H1 (cell line): ENCODE results near the gene NOC4L. TPM values are rescaled to one million over a fixed set of nuclear protein-coding genes. Genes with fewer than 3 reads are reported as not detected.

Experiments
- CTCF ChIA-PET: fragments of 300-600 bp; sonication (Branson Sonifier 250); formaldehyde crosslinking; loops from one replicate; lab custom pipeline; 2021; ENCODE audit not compliant: partially characterized antibody; lab: Charles Lee
- POLR2A ChIA-PET: fragments of 300-600 bp; sonication (Branson Sonifier 250); formaldehyde crosslinking; loops from one replicate; lab custom pipeline; 2021; ENCODE audit warnings: inconsistent platforms; ENCODE audit not compliant: partially characterized antibody; lab: Charles Lee
- DNase-seq, 2 experiments: peaks; one replicate each; pipeline versions ENCODE4 v3.0.0 to v3.0.0-alpha.2; 2010 to 2022; ENCODE audit warnings: low spot score in 2 of 2, low read depth in 1 of 2, mixed read lengths in 1 of 2
- FAIRE-seq: peaks from 2 replicates; lab custom pipeline; 2011; peaks lifted over from hg19 to GRCh38; lab: Jason Lieb, UNC
- H2AFZ ChIP-seq: 2 replicates; pipeline ENCODE4 v1.8.1; 2012; ENCODE audit warnings: low read length, inconsistent platforms
- H2AK5ac ChIP-seq: 2 replicates; pipeline ENCODE4 v1.6.1; 2013; ENCODE audit warnings: low read depth, low read length
- H2BK120ac ChIP-seq: replicated peaks from 2 replicates; pipeline ENCODE3; 2013; ENCODE audit warnings: low read depth, low read length, inconsistent platforms
- H2BK12ac ChIP-seq: 2 replicates; pipeline ENCODE4 v1.6.1; 2013; ENCODE audit warnings: low read depth, low read length
- H2BK15ac ChIP-seq: 2 replicates; pipeline ENCODE4 v1.6.1; 2013; ENCODE audit warnings: low read length
- H2BK20ac ChIP-seq: 2 replicates; pipeline ENCODE4 v1.6.1; 2013; ENCODE audit warnings: low read length
- H2BK5ac ChIP-seq: 2 replicates; pipeline ENCODE4 v1.6.1; 2013; ENCODE audit warnings: low read depth, low read length
- H3K14ac ChIP-seq: 2 replicates; pipeline ENCODE4 v1.6.1; 2013; ENCODE audit warnings: inconsistent platforms; ENCODE audit not compliant: insufficient read length
- H3K18ac ChIP-seq: 2 replicates; pipeline ENCODE4 v1.6.1; 2013; ENCODE audit warnings: low read length; ENCODE audit errors: extremely low read depth
- H3K23ac ChIP-seq: 2 replicates; pipeline ENCODE4 v1.6.1; 2013; ENCODE audit warnings: inconsistent platforms; ENCODE audit not compliant: insufficient read length
- H3K23me2 ChIP-seq: 2 replicates; pipeline ENCODE4 v1.6.1; 2013; ENCODE audit warnings: low read depth, low read length
- H3K27ac ChIP-seq: 2 replicates; pipeline ENCODE4 v1.6.1; 2011; ENCODE audit warnings: low read depth, low read length, inconsistent platforms
- H3K27me3 ChIP-seq, 4 experiments: replicated peaks in 1 of 4; 1 replicate in 1 of 4; 2 replicates in 3 of 4; pipeline versions ENCODE4 v1.6.1 to v1.8.1; 2011 to 2013; ENCODE audit warnings: low read length in 3 of 4, mild to moderate bottlenecking in 3 of 4, inconsistent platforms in 2 of 4, mixed read lengths in 2 of 4, moderate library complexity in 1 of 4; ENCODE audit not compliant: control insufficient read depth in 3 of 4, insufficient read depth in 3 of 4; ENCODE audit errors: extremely low read depth in 1 of 4
- H3K36me3 ChIP-seq, 4 experiments: 2 replicates each; pipeline versions ENCODE4 v1.6.1 to v1.8.1; 2011 to 2013; ENCODE audit warnings: mild to moderate bottlenecking in 4 of 4, low read length in 3 of 4, moderate library complexity in 2 of 4, control low read depth in 1 of 4, inconsistent platforms in 1 of 4; ENCODE audit not compliant: insufficient read depth in 4 of 4, control insufficient read depth in 2 of 4
- H3K4ac ChIP-seq: replicated peaks from 2 replicates; pipeline ENCODE3; 2013; ENCODE audit warnings: low read length, low read depth, mixed read lengths, inconsistent platforms; ENCODE audit not compliant: insufficient read length
- H3K4me1 ChIP-seq, 4 experiments: replicated peaks in 1 of 4; 1 replicate in 1 of 4; 2 replicates in 3 of 4; pipeline versions ENCODE4 v1.6.1 to v1.8.1; 2011 to 2013; ENCODE audit warnings: low read length in 3 of 4, inconsistent platforms in 2 of 4, mixed read lengths in 1 of 4; ENCODE audit not compliant: insufficient read depth in 4 of 4, control insufficient read depth in 3 of 4
- H3K4me2 ChIP-seq, 2 experiments: 2 replicates each; pipeline versions ENCODE4 v1.6.1 to v1.8.1; 2011 to 2013; ENCODE audit warnings: low read depth in 2 of 2, low read length in 2 of 2, control low read depth in 1 of 2, inconsistent platforms in 1 of 2, mild to moderate bottlenecking in 1 of 2; ENCODE audit not compliant: insufficient read depth in 1 of 2
- H3K4me3 ChIP-seq, 4 experiments: fragments of 200-600, 300-600 bp in 1 of 4; sonication (generic), shearing (Covaris generic), sonication (Bioruptor Twin) in 1 of 4; 2 replicates each; pipeline versions ENCODE4 v1.5.1 to v1.8.1; 2011 to 2016; ENCODE audit warnings: low read length in 4 of 4, low read depth in 3 of 4, control low read depth in 2 of 4, inconsistent platforms in 2 of 4, mild to moderate bottlenecking in 2 of 4, mixed read lengths in 1 of 4, moderate library complexity in 1 of 4; ENCODE audit not compliant: insufficient read depth in 2 of 4; ENCODE audit errors: extremely low read depth in 1 of 4
- H3K56ac ChIP-seq: replicated peaks from 2 replicates; pipeline ENCODE3; 2013; ENCODE audit warnings: low read depth, mild to moderate bottlenecking, mixed read lengths, low read length, inconsistent platforms; ENCODE audit not compliant: insufficient read length
- H3K79me1 ChIP-seq: 2 replicates; pipeline ENCODE4 v1.6.1; 2013; ENCODE audit warnings: low read depth, low read length, control low read depth
- H3K79me2 ChIP-seq, 2 experiments: 2 replicates each; pipeline versions ENCODE4 v1.6.1 to v1.8.1; 2012 to 2013; ENCODE audit warnings: low read length in 2 of 2, mild to moderate bottlenecking in 2 of 2, inconsistent platforms in 1 of 2; ENCODE audit not compliant: insufficient read depth in 2 of 2, control insufficient read depth in 1 of 2
- H3K9ac ChIP-seq, 4 experiments: replicated peaks in 1 of 4; 1 replicate in 1 of 4; 2 replicates in 3 of 4; pipeline versions ENCODE4 v1.6.1 to v1.8.1; 2011 to 2013; ENCODE audit warnings: low read depth in 3 of 4, low read length in 3 of 4, control low read depth in 2 of 4, mild to moderate bottlenecking in 2 of 4, moderate library complexity in 2 of 4, inconsistent platforms in 1 of 4; ENCODE audit errors: extremely low read depth in 1 of 4
- H3K9me3 ChIP-seq, 2 experiments: 2 replicates each; pipeline versions ENCODE4 v1.6.1 to v1.8.1; 2012 to 2013; ENCODE audit warnings: mild to moderate bottlenecking in 2 of 2, moderate library complexity in 2 of 2, control low read depth in 1 of 2, inconsistent platforms in 1 of 2, low read depth in 1 of 2, low read length in 1 of 2, mixed read lengths in 1 of 2; ENCODE audit not compliant: insufficient read depth in 2 of 2
- H4K20me1 ChIP-seq, 2 experiments: replicated peaks in 1 of 2; 2 replicates each; pipeline versions ENCODE3 to v1.8.1; 2011 to 2013; ENCODE audit warnings: inconsistent platforms in 2 of 2, low read length in 2 of 2, mild to moderate bottlenecking in 1 of 2; ENCODE audit not compliant: insufficient read depth in 2 of 2, control insufficient read depth in 1 of 2
- H4K5ac ChIP-seq: 2 replicates; pipeline ENCODE4 v1.6.1; 2013; ENCODE audit warnings: low read length, low read depth, mixed read lengths, inconsistent platforms; ENCODE audit not compliant: insufficient read length
- H4K8ac ChIP-seq: 2 replicates; pipeline ENCODE4 v1.8.0; 2013; ENCODE audit warnings: mild to moderate bottlenecking, moderate library complexity, low read length, inconsistent platforms; ENCODE audit not compliant: insufficient read depth; ENCODE audit errors: extremely low read depth
- H4K91ac ChIP-seq: replicated peaks from 2 replicates; pipeline ENCODE3; 2013; ENCODE audit warnings: low read length, mixed read lengths, inconsistent platforms; ENCODE audit not compliant: insufficient read length
- BCL11A ChIP-seq, 2 experiments: IDR thresholded peaks; one replicate each; pipeline ENCODE4 v1.6.1; 2011; ENCODE audit warnings: low read depth in 2 of 2, low read length in 2 of 2, mild to moderate bottlenecking in 2 of 2
- CHD1 ChIP-seq: IDR thresholded peaks from 2 replicates; pipeline ENCODE4 v1.6.1; 2012; ENCODE audit warnings: low read depth, low read length, improper control_type of control experiment
- CTBP2 ChIP-seq: IDR thresholded peaks from 2 replicates; pipeline ENCODE4 v1.7.0; 2011; ENCODE audit warnings: borderline replicate concordance, mild to moderate bottlenecking, moderate library complexity, mixed read lengths, low read length; ENCODE audit not compliant: insufficient read depth, insufficient read length
- EZH2 ChIP-seq: fragments of 200-600 bp; sonication (generic); IDR thresholded peaks from 2 replicates; pipeline ENCODE4 v1.7.1; 2012; ENCODE audit warnings: low read depth, mild to moderate bottlenecking, moderate library complexity, low read length, inconsistent platforms; ENCODE audit not compliant: severe bottlenecking
- JUN ChIP-seq: IDR thresholded peaks from 2 replicates; pipeline ENCODE4 v1.6.1; 2011; ENCODE audit warnings: low read depth, mild to moderate bottlenecking, improper control_type of control experiment, low read length
- RBBP5 ChIP-seq: IDR thresholded peaks from 2 replicates; pipeline ENCODE4 v1.7.1; 2012; ENCODE audit warnings: low read depth, mild to moderate bottlenecking, inconsistent platforms, low read length, moderate library complexity, borderline replicate concordance
- SAP30 ChIP-seq: fragments of 300-600 bp; sonication (generic); IDR thresholded peaks from 2 replicates; pipeline ENCODE4 v1.7.1; 2012; ENCODE audit warnings: low read length, moderate library complexity, mild to moderate bottlenecking, inconsistent platforms; ENCODE audit not compliant: insufficient read depth, insufficient replicate concordance
- SIRT6 ChIP-seq: IDR thresholded peaks from one replicate; pipeline ENCODE4 v1.7.1; 2012; ENCODE audit warnings: low read length, inconsistent platforms
- SP1 ChIP-seq: IDR thresholded peaks from 2 replicates; pipeline ENCODE4 v1.6.1; 2011; ENCODE audit warnings: low read depth, low read length
- SP2 ChIP-seq: IDR thresholded peaks from 2 replicates; pipeline ENCODE4 v1.6.1; 2012; ENCODE audit warnings: mild to moderate bottlenecking, low read length, inconsistent platforms
- SRF ChIP-seq: IDR thresholded peaks from 2 replicates; pipeline ENCODE4 v1.6.1; 2011; ENCODE audit warnings: mild to moderate bottlenecking, low read depth, low read length, moderate library complexity
- SUZ12 ChIP-seq: fragments of 200-600 bp; sonication (generic); IDR thresholded peaks from 2 replicates; pipeline ENCODE4 v1.6.1; 2012; ENCODE audit warnings: mild to moderate bottlenecking, inconsistent platforms, low read length, moderate library complexity, mixed read lengths
- TAF7 ChIP-seq: optimal IDR thresholded peaks from 2 replicates; pipeline ENCODE3; 2011; ENCODE audit warnings: low read depth, mild to moderate bottlenecking, inconsistent platforms, low read length, moderate library complexity, borderline replicate concordance
- YY1 ChIP-seq: IDR thresholded peaks from 2 replicates; pipeline ENCODE4 v1.6.1; 2011; ENCODE audit warnings: low read depth, mild to moderate bottlenecking, low read length
- WGBS, 2 experiments: shearing (Covaris generic) in 1 of 2; methylation state at CpG; one replicate each; pipeline versions ENCODE4 v1.1.6 to v1.1.7; 2013 to 2015; ENCODE audit warnings: low lambda C conversion rate in 2 of 2, mixed read lengths in 2 of 2, inconsistent platforms in 1 of 2, low coverage in 1 of 2, missing lambda C conversion rate in 1 of 2; ENCODE audit not compliant: insufficient replicate concordance in 2 of 2, insufficient coverage in 1 of 2, insufficient read length in 1 of 2; ENCODE audit errors: extremely low coverage in 1 of 2, missing lambda C conversion rate in 1 of 2; 5-methylcytosine and 5-hydroxymethylcytosine counted together
- polyA plus RNA-seq, 7 experiments: library from polyadenylated mRNA; depleted of rRNA in 3 of 7; stranded (reverse) in 5 of 7; unstranded in 2 of 7; fragments of >200 nt in 5 of 7; fragments of 200-250 nt in 2 of 7; gene quantifications; 1 replicate in 5 of 7; 2 replicates in 1 of 7; 4 replicates in 1 of 7; pipeline versions ENCODE4 v1.2.1 to v1.2.3, GENCODE V29; 2011 to 2013; ENCODE audit warnings: missing spikeins in 2 of 7, mixed read lengths in 2 of 7
- total RNA-seq: library from RNA; stranded (reverse); fragmentation: NEBNext Ultra II Directional; extraction: Animal tissue kit (Norgen Biotek cat#: 25700); gene quantifications from 2 replicates; pipeline ENCODE4 v1.2.1, GENCODE V29; 2021
- TF ChIP-seq, protein P1 (sequence below): IDR thresholded peaks from 2 replicates; pipeline ENCODE4 v1.6.1; 2012; ENCODE audit warnings: inconsistent platforms

The NOC4L gene
- total and polyA plus RNA-seq, 2 of the 8 experiments (the other 6 are each of a cell fraction or from before 2014, with no cell fraction given): 26.8 to 40.3 TPM

DNA sequence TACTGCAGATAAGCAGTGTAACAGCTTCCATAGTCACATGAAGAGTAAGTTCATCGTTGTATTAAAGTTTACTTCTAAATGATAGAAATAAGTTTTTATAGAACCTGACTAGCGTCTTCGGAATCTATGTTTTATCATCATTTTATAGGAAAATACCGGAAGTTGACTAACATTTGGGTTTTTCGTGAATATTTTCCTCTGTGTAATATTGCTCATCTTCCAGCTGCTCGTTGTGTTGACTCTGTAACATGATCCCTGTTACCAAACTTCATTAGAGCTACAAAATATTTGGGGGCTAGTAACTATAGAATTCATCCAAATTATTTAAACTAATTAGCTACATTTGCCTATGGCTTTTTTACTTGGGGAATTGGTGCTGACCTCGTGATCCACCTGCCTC is 37.3 kb upstream of the NOC4L start:
- H3K9ac ChIP-seq: no peak overlapping the region
- no peaks in the 10 kb centered on the region for H3K79me2 ChIP-seq
- DNase-seq: no peak
- no peak overlapping the region for H3K23ac ChIP-seq
- H2BK12ac ChIP-seq: no peak overlapping the region
- no peak overlapping the region for H3K4ac ChIP-seq
- no peak overlapping the region for H4K5ac ChIP-seq
- H3K27ac ChIP-seq: no peak overlapping the region
- H2AFZ ChIP-seq: no peak overlapping the region
- no peak overlapping the region for H4K91ac ChIP-seq
- POLR2A ChIA-PET: interaction anchor here (1.1 kb wide), 1 partner anchor 28 kb away, joined by 3 read pairs; no protein-coding TSS in a partner anchor
- H2BK5ac ChIP-seq: no peak overlapping the region
- peaks cover 2 to 13% (median 4%) of the 10 kb centered on the region in 4 experiments; a peak in 5 of 8 replicates for H3K36me3 ChIP-seq
- H3K27me3 ChIP-seq: no peaks in the 10 kb centered on the region
- H2BK20ac ChIP-seq: no peak overlapping the region
- no peak for FAIRE-seq
- no peaks in the 10 kb centered on the region; the same call in 1 of the 2 replicates for H3K79me1 ChIP-seq
- CTCF ChIA-PET: no interaction called here
- H3K56ac ChIP-seq: no peak overlapping the region
- H3K9me3 ChIP-seq: no peaks in the 10 kb centered on the region
- no peak overlapping the region for H2BK120ac ChIP-seq
- no peak overlapping the region for H2BK15ac ChIP-seq
- no peak overlapping the region for H2AK5ac ChIP-seq
- 92% methylated on average over 7 of the region's 7 CpGs; no CpG with 5 or more reads in 1 of the 2 experiments for WGBS, 2 experiments
- H4K8ac ChIP-seq: no peak overlapping the region; the same call in 1 of the 2 replicates
- no peak overlapping the region for H3K4me2 ChIP-seq
- H3K4me3 ChIP-seq: no peak overlapping the region
- H3K18ac ChIP-seq: no peak overlapping the region
- H3K4me1 ChIP-seq: peaks cover 0 to 7% (median 3%) of the 10 kb centered on the region in 4 experiments; a peak in 4 of 7 replicates
- H3K14ac ChIP-seq: no peak overlapping the region
- no peaks in the 10 kb centered on the region for H3K23me2 ChIP-seq
- H4K20me1 ChIP-seq: peaks cover 3 to 14% of the 10 kb centered on the region in 2 experiments
- TF ChIP-seq JUN (no peak), TAF7 (no peak), SIRT6 (no peak), CHD1 (no peak), SUZ12 (no peak), YY1 (no peak), SAP30 (no peak), BCL11A (IDR thresholded peaks at IDR 0.05; ENCODE audit: low read depth in 2 of 2, low read length in 2 of 2) (no peak), SP1 (no peak), SP2 (no peak), CTBP2 (no peak), RBBP5 (no peak), SRF (no peak), EZH2 (no peak)
- TF ChIP-seq, protein P1, sequence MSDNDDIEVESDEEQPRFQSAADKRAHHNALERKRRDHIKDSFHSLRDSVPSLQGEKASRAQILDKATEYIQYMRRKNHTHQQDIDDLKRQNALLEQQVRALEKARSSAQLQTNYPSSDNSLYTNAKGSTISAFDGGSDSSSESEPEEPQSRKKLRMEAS: no peak
